HG02938 (cell line): ENCODE measurements around the gene HNRNPUL1.
"Not testable (repeated sequence)": the region's sequence is repeated elsewhere in the genome, so short reads cannot be mapped to it uniquely, and the experiment has no call there.

Source experiments
- ATAC-seq: cut with Tn5 transposase; IDR thresholded peaks from one replicate; pipeline ENCODE4 v1.9.1; 2021; ENCODE audit warnings: mild to moderate bottlenecking, moderate library complexity; ENCODE audit not compliant: unreplicated experiment

Gene HNRNPUL1

DNA sequence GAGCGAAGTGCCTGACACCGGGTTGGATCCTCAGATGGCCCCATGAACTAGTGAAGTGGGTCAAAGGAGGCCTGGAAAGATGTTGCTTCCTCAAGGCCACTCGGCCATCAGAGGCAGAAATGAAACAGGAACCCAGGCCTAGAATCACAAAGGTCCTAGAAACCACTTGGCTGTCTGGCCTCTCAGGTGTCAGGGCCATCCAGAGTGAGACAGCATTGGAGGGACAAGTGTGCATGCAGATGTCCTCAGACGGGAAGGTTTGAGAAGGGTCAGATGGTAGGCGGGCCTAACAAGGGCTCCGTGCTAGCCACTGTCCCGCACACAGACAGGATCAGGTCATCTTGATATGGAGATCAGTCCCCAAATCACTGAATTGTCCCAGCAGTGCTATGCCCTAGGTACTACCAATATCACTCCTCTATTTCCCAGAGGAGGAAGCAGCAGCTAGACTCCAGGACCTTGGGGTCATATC, 60.1 kb downstream of the HNRNPUL1 start:
- ATAC-seq, result no peak

DNA sequence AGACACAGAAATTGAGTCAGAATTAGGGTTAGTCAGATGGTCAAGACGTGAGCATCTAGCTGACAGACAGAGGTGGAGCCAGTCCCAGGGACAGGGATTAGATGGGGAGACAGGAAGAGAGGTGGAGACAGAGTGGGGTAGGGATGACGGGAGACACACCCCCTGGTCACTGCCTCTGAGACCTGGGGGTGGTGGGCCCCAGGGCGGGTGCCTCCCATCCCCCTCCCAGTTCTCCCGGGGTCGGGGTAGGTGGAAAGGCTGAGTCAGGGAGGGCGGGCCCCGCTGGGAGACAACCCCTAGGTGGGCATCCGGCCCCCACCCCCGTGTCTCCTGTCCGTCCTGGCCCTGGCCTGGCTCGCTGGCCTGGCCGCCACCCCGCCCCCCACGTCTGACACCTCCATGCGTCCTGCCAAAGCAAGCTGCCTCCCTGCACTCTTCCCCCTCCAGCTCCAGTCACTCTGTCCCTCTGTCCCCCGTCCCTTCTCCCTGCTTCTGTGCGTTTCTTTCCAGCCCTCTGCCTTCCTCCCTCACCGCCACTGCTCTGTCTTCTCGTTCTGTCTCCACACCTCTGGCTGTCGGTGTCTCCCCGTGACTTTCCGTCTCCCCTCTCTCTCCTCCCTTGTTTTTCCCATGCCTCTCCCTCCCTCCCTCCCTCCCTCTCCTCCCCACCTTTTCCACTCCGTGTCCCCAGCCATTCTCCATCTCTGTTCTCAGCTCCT, 60.9 kb downstream of the HNRNPUL1 start:
- ATAC-seq, result no peak

DNA sequence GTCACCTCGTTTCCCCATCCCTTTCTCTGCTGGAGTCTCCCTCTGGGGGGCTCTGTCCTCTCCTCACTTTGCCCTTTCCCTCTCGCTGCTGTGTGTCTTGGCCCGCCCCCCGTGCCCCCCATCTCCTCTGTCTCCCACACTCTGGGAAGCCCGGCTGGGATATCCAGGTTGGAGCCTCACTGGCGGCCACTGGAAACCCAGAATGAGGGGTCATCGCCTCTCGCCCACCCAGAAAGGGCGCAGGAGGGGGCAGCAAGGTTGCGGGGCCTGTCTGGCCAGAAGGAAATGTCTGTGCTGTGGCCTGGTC, 61.4 kb downstream of the HNRNPUL1 start:
- ATAC-seq, result no peak

DNA sequence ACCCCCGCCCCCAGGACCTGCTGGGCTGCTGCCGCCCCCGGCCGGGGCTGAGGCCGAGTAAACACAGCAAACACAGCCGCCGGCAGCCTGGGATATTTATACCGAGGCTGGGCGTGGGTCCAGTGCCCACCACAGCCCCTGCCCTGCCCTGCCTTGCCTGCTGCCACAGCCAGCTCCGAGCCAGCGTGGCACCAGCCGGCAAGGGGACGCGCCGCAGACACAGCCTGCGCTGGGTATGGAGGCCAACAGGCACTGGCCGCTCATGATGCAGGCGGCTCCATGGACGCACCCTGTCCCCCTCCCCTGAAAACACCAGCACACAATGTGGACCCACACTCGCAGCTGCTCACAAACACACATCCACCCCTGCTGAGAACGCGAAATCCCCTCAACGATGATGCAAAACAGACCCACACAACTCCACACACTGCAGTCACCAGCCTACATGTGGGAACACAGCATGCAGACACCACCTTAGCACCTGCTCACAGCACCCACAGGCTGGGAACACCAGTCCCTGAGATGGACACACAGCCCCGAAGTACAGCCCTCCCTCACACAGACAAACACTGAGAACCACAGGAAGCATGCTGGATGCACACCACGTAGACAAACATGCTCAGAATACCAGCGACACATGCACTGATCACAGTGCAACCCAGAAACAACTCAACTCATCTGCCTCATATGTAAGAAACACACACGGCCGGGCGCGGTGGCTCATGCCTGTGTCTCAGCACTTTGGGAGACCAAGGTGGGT, 62.0 kb downstream of the HNRNPUL1 start:
- ATAC-seq, result no peak

DNA sequence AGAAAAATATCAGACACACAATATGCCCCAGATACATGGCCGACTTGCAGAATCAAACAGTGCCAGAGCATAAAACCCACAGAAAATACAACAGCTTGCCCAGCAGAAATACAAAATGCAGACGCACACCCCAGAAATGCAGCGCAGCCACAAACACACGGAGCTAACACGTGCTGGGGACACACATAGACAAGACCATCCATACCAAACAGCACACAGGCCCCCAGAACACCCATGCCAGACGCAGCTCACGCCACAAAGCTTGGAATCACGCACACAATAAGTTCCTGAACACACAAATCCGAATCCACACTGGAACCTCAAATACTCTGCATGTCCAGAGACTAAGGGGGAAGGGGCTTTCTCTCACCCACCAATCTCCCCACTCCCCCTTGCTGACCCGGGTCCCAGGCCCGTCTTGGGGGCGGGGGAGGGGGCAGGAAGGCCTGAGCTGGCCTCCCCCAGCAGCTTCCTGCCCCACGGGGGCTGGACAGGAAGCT, 63.0 kb downstream of the HNRNPUL1 start:
- ATAC-seq, result peak; percentile 17

DNA sequence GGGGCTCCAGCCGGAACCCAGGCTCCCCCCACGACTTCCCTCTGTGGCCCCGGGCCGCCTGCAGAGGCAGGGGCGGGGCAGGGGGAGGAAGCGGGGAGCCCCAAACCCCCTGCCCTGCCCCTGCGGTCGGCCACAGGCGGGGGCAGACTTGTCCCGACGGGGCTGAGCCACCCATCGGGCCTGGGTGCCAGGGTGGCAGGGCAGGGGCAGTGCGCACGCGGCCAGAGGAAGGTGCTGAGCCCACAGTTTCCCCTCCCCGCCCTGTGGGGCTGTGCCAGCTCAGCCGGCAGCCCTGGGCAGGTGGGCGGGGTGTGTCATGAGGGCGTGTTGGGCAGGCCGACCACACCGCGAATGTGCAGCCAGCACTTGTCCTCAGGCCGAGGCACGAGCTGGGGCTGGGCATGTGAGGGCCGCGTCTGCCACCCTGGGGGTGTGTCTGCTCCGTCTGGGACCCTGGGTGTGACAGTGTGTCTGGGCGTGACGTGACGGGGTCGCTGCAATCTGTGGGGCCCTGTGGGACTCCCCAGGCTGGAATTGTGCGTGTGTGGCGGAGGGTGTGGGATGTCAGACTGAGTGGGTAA, 63.5 kb downstream of the HNRNPUL1 start:
- ATAC-seq, result peak; percentile 40

DNA sequence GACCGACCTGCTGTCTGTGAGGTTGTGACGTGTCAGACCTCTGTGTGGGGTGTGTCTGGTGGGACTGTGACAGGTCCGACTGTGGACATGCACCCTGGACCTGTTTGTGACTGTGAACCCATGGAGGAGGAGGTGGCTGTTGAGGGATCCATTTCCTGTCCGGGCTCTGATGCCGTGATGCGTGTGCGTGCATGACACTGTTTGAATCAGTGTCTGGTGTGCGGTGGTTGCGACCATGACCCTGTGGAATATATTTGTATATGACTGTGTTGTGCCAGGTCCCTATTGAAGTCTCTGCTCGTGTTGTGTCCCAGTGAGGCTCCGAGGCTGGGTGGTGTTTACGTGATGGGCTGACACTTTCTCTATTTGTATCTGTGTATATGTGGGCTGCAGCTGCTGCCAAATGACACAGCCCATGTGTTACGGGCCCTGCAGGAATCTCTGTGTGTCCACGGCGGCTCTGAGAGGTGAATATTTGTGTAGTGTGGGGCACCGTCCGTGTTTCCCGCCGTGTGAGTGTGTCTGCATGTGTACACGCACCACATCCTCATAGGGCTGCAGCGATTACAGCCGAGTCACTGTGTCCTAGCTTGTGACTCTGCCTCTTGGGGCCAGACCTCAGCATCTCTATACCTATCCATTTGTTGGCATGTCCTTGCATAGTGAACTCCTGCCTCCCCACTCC, 64.1 kb downstream of the HNRNPUL1 start:
- ATAC-seq, result peak; percentile 16

DNA sequence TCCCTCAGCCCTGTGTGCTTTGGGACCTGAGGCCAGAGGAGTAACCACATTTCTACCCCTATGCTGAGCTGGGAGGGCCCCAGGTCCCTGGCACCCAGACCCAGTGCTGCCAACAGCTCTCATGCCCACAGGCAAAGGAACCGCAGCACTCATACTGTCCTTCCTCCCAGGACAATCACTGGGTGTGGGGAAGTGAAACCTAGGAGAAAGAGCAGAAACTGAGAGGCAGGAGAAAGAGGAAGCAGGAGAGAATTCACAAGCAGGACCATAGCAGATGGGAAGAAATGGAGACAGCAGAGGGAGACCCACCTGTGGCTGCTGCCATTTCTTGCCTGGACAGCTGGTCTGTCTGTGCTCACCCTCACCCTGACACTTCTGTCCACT, 64.7 kb downstream of the HNRNPUL1 start:
- ATAC-seq, result no peak

DNA sequence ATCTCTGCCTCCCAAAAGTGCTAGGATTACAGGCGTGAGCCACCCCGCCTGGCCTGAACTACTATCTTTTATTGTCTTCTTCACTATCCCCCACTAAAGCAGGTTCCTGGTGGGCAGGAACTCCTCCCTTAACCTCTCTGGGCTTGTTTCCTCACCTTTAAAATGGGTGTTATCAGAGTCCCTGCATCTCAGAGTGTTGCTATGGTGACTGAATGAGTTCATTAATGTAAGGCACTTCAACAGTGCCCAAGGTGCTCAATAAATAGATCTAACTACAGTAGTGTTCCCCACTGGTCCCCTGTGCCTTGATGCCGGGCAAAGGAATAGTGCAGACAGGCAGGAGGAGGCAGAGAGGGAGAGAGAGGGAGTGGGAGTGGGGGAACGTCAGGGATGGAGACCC, 66.3 kb downstream of the HNRNPUL1 start:
- ATAC-seq, result no peak

DNA sequence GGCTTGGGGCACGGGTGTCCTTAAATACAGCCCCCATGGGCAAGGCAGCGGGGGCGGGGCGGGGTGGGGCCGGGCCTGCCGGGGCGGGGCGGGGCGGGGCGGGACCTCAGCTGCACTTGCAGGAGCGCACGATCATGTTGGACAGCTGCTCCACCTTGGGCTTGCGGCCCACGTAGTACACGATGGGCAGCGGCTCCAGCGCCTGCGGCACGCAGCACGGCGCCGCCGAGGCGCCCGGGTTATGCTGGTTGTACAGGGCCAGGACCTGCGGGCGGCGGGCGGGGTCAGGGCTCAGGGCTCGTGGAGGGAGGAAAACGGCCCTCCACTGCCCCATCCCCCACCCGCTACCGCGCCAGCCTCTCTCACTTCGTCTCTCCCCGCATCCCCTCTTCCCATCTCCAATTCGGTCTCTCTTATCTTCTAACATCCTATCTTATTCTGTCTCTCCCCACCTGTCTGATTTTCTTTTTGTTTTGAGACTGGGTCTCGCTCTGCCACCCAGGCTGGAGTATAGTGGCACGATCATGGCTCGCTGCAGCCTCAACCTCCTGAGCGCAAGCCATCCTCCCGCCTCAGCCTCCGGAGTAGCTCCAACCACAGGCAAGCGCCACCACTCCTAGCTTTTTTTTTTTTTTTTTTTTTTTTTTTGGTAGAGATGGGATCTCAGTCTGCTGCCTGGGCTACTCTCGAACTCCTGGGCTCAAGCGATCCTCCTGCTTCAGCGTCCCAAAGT, 66.9 kb downstream of the HNRNPUL1 start:
- ATAC-seq, result no peak

DNA sequence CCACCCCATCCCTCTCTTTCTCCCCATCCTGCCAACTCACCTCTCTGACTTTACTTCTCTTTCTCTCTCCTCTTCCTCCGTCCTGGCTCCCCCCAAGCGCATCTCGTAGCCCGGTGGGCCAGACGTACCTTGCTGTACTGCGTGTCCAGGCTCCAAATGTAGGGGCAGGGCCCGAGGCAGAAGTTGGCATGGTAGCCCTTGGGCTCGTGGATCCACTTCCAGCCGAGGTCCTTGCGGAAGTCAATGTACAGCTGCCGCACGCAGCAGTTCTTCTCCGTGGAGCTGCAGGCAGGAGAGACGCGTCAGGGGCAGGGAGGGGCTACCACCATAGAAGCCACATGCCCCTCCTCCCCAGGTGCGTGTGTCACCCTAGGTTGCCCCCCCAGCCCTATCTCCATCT, 67.8 kb downstream of the HNRNPUL1 start:
- ATAC-seq, result no peak

DNA sequence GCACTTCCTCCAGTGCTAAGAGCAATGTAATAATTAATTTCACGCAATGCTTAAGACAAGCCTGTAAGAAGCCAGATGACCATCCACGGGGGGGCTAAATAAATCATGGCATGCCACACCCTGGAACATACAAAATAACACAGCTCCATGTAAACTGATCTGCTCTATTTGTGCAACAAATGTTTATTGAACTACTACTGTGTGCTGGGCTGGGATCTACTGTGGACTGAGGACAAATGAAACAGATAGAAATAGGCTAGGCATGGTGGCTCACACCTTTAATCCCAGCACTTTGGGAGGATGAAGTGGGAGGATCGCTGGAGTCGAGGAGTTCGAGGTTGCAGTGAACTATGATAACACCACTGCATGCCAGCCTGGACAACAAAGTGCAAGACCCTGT, 68.3 kb downstream of the HNRNPUL1 start:
- ATAC-seq, result no peak

DNA sequence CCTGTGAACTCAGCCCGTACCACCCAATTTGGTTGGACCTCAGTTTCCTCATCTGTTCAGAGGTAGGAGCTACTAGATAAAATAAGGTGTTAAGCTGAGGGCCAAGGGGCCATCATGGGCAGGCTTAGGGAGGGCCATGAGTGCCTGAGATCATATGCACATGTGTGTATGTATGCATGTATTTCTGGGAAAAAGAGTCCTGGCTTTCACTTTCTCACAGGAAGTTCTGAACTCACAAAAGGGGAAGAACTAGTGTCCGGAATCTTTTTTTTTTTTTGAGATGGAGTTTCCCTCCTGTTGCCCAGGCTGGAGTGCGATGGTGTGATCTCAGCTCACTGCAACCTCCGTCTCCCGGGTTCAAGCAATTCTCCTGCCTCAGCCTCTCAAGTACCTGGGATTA, 70.6 kb downstream of the HNRNPUL1 start:
- no peak for ATAC-seq

DNA sequence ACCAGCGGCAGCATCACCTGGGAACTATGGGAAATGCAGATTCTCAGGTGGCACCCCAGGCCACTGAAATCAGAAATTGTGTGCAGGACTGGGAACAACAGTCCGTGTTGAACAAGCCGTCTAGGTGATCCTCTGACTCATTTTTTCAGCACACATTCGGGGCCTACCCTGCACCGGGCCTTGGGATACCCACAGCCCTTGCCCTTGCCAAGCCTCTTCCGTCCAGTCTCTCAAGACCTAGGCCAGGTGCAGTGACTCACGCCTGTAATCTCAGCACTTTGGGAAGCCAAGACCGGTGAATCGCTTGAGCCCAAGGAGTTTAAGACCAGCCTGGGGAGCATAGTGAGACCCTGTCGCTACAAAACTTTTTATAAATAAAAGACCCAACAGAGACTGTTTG, 71.3 kb downstream of the HNRNPUL1 start:
- ATAC-seq, result no peak

DNA sequence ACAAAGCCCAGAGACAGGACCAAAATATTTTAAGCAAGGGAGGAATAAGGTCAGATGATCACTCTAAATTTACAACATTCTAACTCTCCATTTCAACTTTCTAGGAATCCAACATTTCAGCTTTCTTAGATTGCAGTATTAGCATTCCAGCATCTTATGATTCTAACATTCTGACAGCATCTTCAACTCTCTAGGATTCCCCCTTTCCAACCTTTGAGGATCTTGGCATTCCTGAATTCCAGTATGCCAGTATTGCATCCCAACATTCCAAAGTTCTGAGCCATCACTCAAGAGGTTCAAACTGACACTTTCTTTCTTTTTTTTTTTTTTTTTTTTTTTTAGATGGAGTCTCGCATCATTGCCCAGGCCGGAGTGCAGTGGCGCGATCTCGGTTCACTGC, 75.8 kb downstream of the HNRNPUL1 start:
- ATAC-seq, result no peak

DNA sequence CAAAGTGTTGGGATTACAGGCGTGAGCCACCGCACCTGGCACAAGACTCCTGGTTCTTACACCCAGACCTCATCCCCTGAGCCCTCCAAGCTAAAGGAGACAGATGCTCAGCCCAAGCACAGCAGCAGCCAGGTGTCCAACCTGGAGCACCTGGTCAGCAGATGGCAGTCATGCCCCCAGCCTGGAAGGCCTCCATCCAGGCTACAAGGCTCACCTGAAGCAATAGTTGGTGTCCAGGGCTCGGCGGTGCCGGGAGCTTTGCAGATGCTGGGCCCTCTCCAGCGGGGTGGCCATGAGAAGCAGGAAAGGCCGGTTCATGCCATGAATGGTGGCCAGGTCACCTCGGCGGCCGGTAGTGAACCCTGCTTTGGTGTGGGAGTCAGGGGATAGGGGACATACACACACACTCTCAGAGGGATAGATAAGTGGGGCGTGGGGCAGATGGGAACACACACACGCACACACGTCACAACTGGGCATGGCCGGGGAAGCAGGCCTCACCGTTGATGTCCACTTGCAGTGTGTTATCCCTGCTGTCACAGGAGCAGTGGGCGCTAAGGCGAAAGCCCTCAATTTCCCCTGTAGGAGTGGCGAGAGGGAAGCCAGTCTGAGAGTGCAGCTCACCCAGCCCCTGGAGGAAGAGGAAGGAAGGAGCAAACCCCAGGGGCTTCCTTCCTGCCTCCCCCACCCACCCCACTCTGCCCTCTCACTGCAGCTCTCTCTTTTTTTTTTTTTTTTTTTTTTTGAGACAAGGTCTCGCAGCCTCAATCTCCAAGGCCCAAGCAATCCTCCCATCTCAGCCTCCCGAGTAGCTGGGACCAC, 77.7 kb downstream of the HNRNPUL1 start:
- ATAC-seq, result no peak

DNA sequence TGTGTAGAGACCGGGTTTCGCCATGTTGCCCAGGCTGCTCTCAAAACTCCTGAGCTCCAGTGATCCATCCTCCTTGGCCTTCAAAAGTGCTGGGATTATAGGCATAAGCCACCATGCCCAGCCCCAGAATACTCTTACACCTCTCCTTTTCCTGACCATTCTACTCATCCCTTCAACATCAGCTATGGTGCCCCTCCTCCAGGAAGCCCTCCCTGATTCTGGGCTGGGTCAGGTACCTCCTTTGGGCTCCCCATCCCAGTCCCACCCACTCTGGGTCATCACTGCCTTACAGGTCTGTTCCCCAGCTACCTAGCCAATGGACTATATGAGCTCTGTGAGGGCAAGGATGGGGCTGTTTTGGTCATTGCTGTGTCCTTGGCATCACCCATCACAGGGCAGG, 80.0 kb downstream of the HNRNPUL1 start:
- ATAC-seq, result no peak

DNA sequence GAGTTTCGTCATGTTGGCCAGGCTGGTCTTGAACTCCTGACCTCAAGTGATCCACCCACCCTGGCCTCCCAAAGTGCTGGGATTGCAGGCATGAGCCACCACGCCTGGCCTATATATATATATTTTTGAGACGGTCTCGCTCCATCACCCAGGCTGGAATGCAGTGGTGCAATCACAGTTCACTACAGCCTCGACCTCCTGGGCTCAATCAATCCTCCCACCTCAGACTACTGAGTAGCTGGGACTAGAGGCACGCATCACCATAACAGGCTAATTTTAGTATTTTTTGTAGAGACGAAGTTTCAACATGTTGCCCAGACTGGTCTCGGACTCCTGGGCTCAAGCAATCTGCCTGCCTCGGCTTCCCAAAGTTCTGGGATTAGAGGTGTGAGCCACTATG, 82.7 kb downstream of the HNRNPUL1 start:
- ATAC-seq, result not testable (repeated sequence)

DNA sequence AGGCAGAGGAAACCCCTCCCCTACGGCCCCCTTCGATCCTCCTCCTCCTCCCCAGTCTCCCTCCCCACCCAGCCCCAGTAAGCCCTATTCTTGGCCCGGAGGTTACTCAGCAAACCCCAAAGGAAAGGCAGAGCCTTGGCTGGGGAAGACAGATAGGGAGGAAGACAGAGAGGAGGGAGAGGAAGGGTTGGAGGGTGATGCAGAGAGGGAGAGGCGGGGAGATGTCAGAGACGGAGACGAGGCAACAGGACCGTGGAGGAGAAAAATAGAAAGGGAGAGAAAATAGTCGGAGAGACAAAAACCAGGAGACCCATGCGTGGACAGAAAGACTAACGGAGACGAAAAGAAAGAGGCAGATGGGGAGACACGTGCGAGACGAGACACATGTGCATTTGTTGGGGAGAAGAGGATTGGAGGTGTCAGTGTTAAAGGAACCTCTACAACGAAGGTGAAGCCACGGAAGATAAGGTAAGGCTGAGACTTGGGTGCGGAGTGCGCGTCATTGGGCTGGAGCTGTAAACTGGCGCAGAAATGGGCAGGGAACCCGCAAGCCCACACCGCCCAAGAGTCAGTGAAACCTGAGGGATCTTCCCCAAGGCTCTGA, 86.7 kb downstream of the HNRNPUL1 start:
- ATAC-seq, result peak; percentile 1
